CD14-positive monocyte (primary cell): Measurements from ENCODE around the gene PCDHGC5. TPM values are rescaled to one million over a fixed set of nuclear protein-coding genes. Genes with fewer than 3 reads are reported as not detected.
A peak's percentile ranks its signal among the peaks of the same experiment; 100 is the strongest.

ENCODE experiments used
- DNase-seq, 3 donors: peaks; one replicate each; pipeline ENCODE4 v3.0.0-alpha.2; 2011 to 2022
- H2AFZ ChIP-seq: 2 replicates; pipeline ENCODE4 v1.6.0; 2012; ENCODE audit warnings: mild to moderate bottlenecking, low read depth, low read length, inconsistent platforms; ENCODE audit not compliant: insufficient read depth, poor library complexity, severe bottlenecking
- H3K27ac ChIP-seq, 2 donors: 1 replicate in 1 of 2; 2 replicates in 1 of 2; pipeline ENCODE4 v1.5.1; 2012 to 2013; ENCODE audit warnings: low read length in 2 of 2, control low read depth in 1 of 2, inconsistent platforms in 1 of 2, low read depth in 1 of 2, mild to moderate bottlenecking in 1 of 2
- H3K27me3 ChIP-seq, 2 donors: one replicate each; pipeline versions ENCODE4 v1.6.0 to v1.6.1; 2011 to 2013; ENCODE audit warnings: low read length in 2 of 2; ENCODE audit not compliant: control insufficient read depth in 2 of 2, insufficient read depth in 2 of 2
- H3K36me3 ChIP-seq, 2 donors: replicated peaks in 1 of 2; 1 replicate in 1 of 2; 2 replicates in 1 of 2; pipeline versions ENCODE4 v1.5.1 to v1.6.1; 2012 to 2013; ENCODE audit warnings: low read length in 2 of 2, control low read depth in 1 of 2, inconsistent platforms in 1 of 2, mild to moderate bottlenecking in 1 of 2; ENCODE audit not compliant: insufficient read depth in 2 of 2, control insufficient read depth in 1 of 2
- H3K4me1 ChIP-seq, 2 donors: 1 replicate in 1 of 2; 2 replicates in 1 of 2; pipeline versions ENCODE4 v1.5.1 to v1.6.1; 2012 to 2013; ENCODE audit warnings: low read length in 2 of 2, control low read depth in 1 of 2, inconsistent platforms in 1 of 2, mild to moderate bottlenecking in 1 of 2, moderate library complexity in 1 of 2; ENCODE audit not compliant: insufficient read depth in 2 of 2, control insufficient read depth in 1 of 2
- H3K4me2 ChIP-seq: replicated peaks from 2 replicates; pipeline ENCODE3; 2012; ENCODE audit warnings: low read length, moderate library complexity, mild to moderate bottlenecking; ENCODE audit not compliant: poor library complexity, severe bottlenecking; ENCODE audit errors: extremely low read depth
- H3K4me3 ChIP-seq, 3 experiments: fragments of 200-600 bp in 1 of 3; sonication (generic) in 1 of 3; replicated peaks in 1 of 3; 1 replicate in 2 of 3; 2 replicates in 1 of 3; pipeline ENCODE4 v1.5.1; 2011 to 2013; ENCODE audit warnings: low read length in 3 of 3, mild to moderate bottlenecking in 3 of 3, control low read depth in 2 of 3, low read depth in 2 of 3, inconsistent platforms in 1 of 3, moderate library complexity in 1 of 3
- H3K79me2 ChIP-seq: 2 replicates; pipeline ENCODE4 v1.6.0; 2012; ENCODE audit warnings: mild to moderate bottlenecking, control low read depth, inconsistent platforms, low read length, moderate library complexity; ENCODE audit not compliant: insufficient read depth
- H3K9ac ChIP-seq: 2 replicates; pipeline ENCODE4 v1.6.0; 2017; ENCODE audit warnings: low read length, mild to moderate bottlenecking; ENCODE audit not compliant: insufficient read depth, poor library complexity, severe bottlenecking
- H3K9me3 ChIP-seq, 2 donors: replicated peaks in 1 of 2; 1 replicate in 1 of 2; 2 replicates in 1 of 2; pipeline versions ENCODE4 v1.5.1 to v1.6.1; 2012 to 2013; ENCODE audit warnings: low read length in 2 of 2, control low read depth in 1 of 2; ENCODE audit not compliant: control insufficient read depth in 1 of 2, insufficient read depth in 1 of 2
- H4K20me1 ChIP-seq: 2 replicates; pipeline ENCODE4 v1.6.0; 2012; ENCODE audit warnings: mild to moderate bottlenecking, low read length, control low read depth, moderate library complexity; ENCODE audit not compliant: insufficient read depth
- H3K27ac Mint-ChIP-seq, 7 donors: one replicate each; pipeline ENCODE4 v1.8.0; 2020; ENCODE audit warnings: mild to moderate bottlenecking in 7 of 7, mixed read lengths in 7 of 7, moderate library complexity in 6 of 7, inconsistent platforms in 2 of 7
- H3K27me3 Mint-ChIP-seq, 3 donors: one replicate each; pipeline ENCODE4 v1.8.0; 2021 to 2022; ENCODE audit warnings: low read depth in 3 of 3, mild to moderate bottlenecking in 3 of 3, mixed read lengths in 3 of 3, moderate library complexity in 3 of 3, inconsistent platforms in 1 of 3
- H3K36me3 Mint-ChIP-seq, 2 donors: one replicate each; pipeline ENCODE4 v1.8.0; 2020; ENCODE audit warnings: mixed read lengths in 2 of 2, inconsistent platforms in 1 of 2, mild to moderate bottlenecking in 1 of 2
- H3K4me1 Mint-ChIP-seq: one replicate; pipeline ENCODE4 v1.8.0; 2020; ENCODE audit warnings: mild to moderate bottlenecking, mixed read lengths
- H3K4me3 Mint-ChIP-seq, 2 donors: one replicate each; pipeline ENCODE4 v1.8.0; 2020; ENCODE audit warnings: mild to moderate bottlenecking in 2 of 2, mixed read lengths in 2 of 2, moderate library complexity in 1 of 2
- H3K9me3 Mint-ChIP-seq, 7 donors: one replicate each; pipeline ENCODE4 v1.8.0; 2020 to 2022; ENCODE audit warnings: mixed read lengths in 7 of 7, mild to moderate bottlenecking in 6 of 7, moderate library complexity in 6 of 7, inconsistent platforms in 2 of 7
- CTCF ChIP-seq: fragments of 200-600 bp; IDR thresholded peaks from one replicate; pipeline ENCODE4 v1.8.0; 2022; ENCODE audit warnings: antibody characterized with exemption, mild to moderate bottlenecking
- WGBS: methylation state at CpG from one replicate; pipeline ENCODE4 v1.1.5; 2013; ENCODE audit warnings: missing lambda C conversion rate; ENCODE audit not compliant: insufficient coverage; 5-methylcytosine and 5-hydroxymethylcytosine counted together
- intact Hi-C, 2 donors: fragments of 100-400 bp; cut with micrococcal nuclease; formaldehyde crosslinking; loops; one replicate each; pipeline versions ENCODE4 v1.15.0 to v1.15.1; 2023
- polyA plus RNA-seq, 3 donors: library from polyadenylated mRNA; depleted of rRNA in 1 of 3; unstranded in 2 of 3; stranded (reverse) in 1 of 3; fragments of 300-500 nt in 2 of 3; fragments of >200 nt in 1 of 3; fragmentation: Illumina TruSeq in 2 of 3; gene quantifications; 1 replicate in 2 of 3; 2 replicates in 1 of 3; pipeline ENCODE4 v1.2.3, GENCODE V29; 2012 to 2021

The PCDHGC5 gene
- polyA plus RNA-seq, 3 donors: not detected

- H3K4me1 ChIP-seq: peaks cover 7 to 8% of the 10 kb centered on the region in 2 donors
- Mint-ChIP-seq H3K27ac (no peak overlapping the region), H3K27me3 (peaks cover 7 to 22% (median 14%) of the 10 kb centered on the region in 3 donors), H3K9me3 (no peaks in the 10 kb centered on the region), H3K4me3 (no peak overlapping the region), H3K36me3 (no peaks in the 10 kb centered on the region), H3K4me1 (peaks cover 6% of the 10 kb centered on the region)
- H3K9me3 ChIP-seq: no peaks in the 10 kb centered on the region
- no peaks in the 10 kb centered on the region for H3K36me3 ChIP-seq
- DNase-seq: no peak
- no peak overlapping the region for H3K27ac ChIP-seq
- no peak overlapping the region for H2AFZ ChIP-seq
- H3K27me3 ChIP-seq: peaks cover 0 to 4% of the 10 kb centered on the region in 2 donors
- H4K20me1 ChIP-seq: no peaks in the 10 kb centered on the region
- intact Hi-C loops: no loop called here
- H3K79me2 ChIP-seq: no peaks in the 10 kb centered on the region
- no peak overlapping the region for H3K9ac ChIP-seq
- no peak for TF ChIP-seq CTCF
- H3K4me3 ChIP-seq: no peak overlapping the region
- no peak overlapping the region for H3K4me2 ChIP-seq
- WGBS: 100% methylated on average over 3 of the region's 4 CpGs
These were observed 15.3 kb downstream of the PCDHGC5 start for GRCh38 chr5:141504216-141504615.

DNA sequence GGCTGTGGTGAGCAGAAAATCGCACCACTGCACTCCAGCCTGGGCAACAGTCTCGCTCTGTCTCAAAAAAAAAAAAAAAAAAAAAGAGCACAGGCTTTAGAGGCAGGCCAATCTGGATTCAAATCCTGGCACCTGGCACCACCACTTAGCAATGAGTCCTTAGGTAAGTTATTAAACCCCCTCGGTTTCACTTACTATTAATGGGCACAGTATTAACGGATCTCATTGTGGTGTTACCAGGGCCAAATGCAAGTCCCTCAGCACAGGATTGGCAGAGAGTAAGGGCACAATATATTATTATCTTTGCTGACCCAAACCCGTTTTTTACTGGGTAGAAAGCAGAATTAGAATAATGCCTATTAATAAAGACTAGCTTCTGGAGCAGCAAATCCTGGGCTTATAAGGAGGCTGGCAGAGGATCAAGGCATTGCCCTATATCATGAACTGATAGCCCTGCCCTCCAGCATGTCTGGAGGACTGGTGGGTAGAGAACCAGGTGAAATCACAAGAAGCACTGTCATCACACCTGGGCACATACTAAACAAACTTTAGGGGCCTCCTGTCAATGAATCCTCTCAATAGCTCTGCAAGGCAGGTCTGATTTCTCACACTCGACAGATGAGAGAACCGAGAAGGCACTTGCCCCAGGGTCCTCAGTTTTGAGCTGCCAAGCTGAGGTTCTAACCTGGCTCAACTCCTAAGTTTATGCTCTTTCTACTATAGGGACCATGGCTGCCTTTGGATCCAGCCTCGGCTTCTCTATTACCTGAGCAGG is 17.7 kb downstream of the PCDHGC5 start:
- Histone ChIP-seq H3K27me3 (peaks cover 0 to 5% of the 10 kb centered on the region in 2 donors), H3K4me3 (no peak overlapping the region), H2AFZ (no peak overlapping the region), H3K36me3 (no peaks in the 10 kb centered on the region), H3K4me2 (no peak overlapping the region), H3K79me2 (no peaks in the 10 kb centered on the region), H3K4me1 (peaks cover 10 to 15% of the 10 kb centered on the region in 2 donors), H3K27ac (no peak overlapping the region), H3K9ac (no peak overlapping the region), H4K20me1 (no peaks in the 10 kb centered on the region), H3K9me3 (no peaks in the 10 kb centered on the region)
- DNase-seq: no peak
- no peak for TF ChIP-seq CTCF
- Mint-ChIP-seq H3K27me3 (peaks cover 6 to 30% (median 17%) of the 10 kb centered on the region in 3 donors), H3K27ac (peak overlapping the region in 1 of 7 donors; percentile 45), H3K4me1 (peaks cover 13% of the 10 kb centered on the region), H3K36me3 (peaks cover 4 to 6% of the 10 kb centered on the region in 2 donors), H3K4me3 (no peak overlapping the region), H3K9me3 (peaks cover 0 to 4% (median 0%) of the 10 kb centered on the region in 7 donors)
- 92% methylated on average over 2 of the region's 8 CpGs for WGBS
- intact Hi-C loops: no loop called here
